Left renal cortex interstitium (tissue), 4 donors: ENCODE results near the gene IL1RL2. TPM values are rescaled to one million over a fixed set of nuclear protein-coding genes. Genes with fewer than 3 reads are reported as not detected.
A peak's percentile ranks its signal among the peaks of the same experiment; 100 is the strongest.

Source experiments
- DNase-seq, 4 donors: peaks; one replicate each; pipeline ENCODE4 v3.0.0-alpha.2; 2013; ENCODE audit warnings: low read depth in 4 of 4, low spot score in 2 of 4, missing footprints in 1 of 4
- polyA plus RNA-seq, 4 donors: library from polyadenylated mRNA; unstranded; fragments of 120-200 nt; gene quantifications; one replicate each; pipeline ENCODE4 v1.2.1, GENCODE V29; 2013; ENCODE audit not compliant: insufficient read length in 4 of 4

The IL1RL2 gene
- polyA plus RNA-seq, 4 donors, result 0.82 to 1.2 (median 1.0) TPM

GRCh38 chr2:102235491-102235890 is 48.7 kb downstream of the IL1RL2 start:
- no peak for DNase-seq

- no peak for DNase-seq
Measured at GRCh38 chr2:102236132-102236531, 49.3 kb downstream of the IL1RL2 start.

- no peak for DNase-seq
Measured at GRCh38 chr2:102237176-102237575, 50.4 kb downstream of the IL1RL2 start.

- DNase-seq, result no peak
Measured at GRCh38 chr2:102238039-102238756, 51.4 kb downstream of the IL1RL2 start.

- no peak for DNase-seq
Measured at GRCh38 chr2:102238778-102239177, 52.0 kb downstream of the IL1RL2 start.

GRCh38 chr2:102239344-102239743 is 52.5 kb downstream of the IL1RL2 start:
- no peak for DNase-seq

GRCh38 chr2:102240640-102241370 is 54.0 kb downstream of the IL1RL2 start:
- DNase-seq, result peak; percentile 41 to 81 (median 70)

GRCh38 chr2:102241616-102242305 is 54.9 kb downstream of the IL1RL2 start:
- no peak for DNase-seq

- DNase-seq, result no peak
Measured at GRCh38 chr2:102245266-102246151, 58.7 kb downstream of the IL1RL2 start.

GRCh38 chr2:102250278-102250821 is 63.5 kb downstream of the IL1RL2 start:
- DNase-seq, result no peak

GRCh38 chr2:102251042-102251848 is 64.4 kb downstream of the IL1RL2 start:
- peak in 2 of 4 donors; percentile 24 to 41 for DNase-seq

- no peak for DNase-seq
Measured at GRCh38 chr2:102251849-102252203, 65.0 kb downstream of the IL1RL2 start.

- DNase-seq, result no peak
Measured at GRCh38 chr2:102252236-102252635, 65.4 kb downstream of the IL1RL2 start.

- no peak for DNase-seq
Measured at GRCh38 chr2:102253140-102253752, 66.4 kb downstream of the IL1RL2 start.

- no peak for DNase-seq
Measured at GRCh38 chr2:102253753-102254150, 66.9 kb downstream of the IL1RL2 start.

GRCh38 chr2:102256276-102256675 is 69.5 kb downstream of the IL1RL2 start:
- DNase-seq, result no peak

- DNase-seq, result no peak
Measured at GRCh38 chr2:102256874-102257462, 70.1 kb downstream of the IL1RL2 start.

GRCh38 chr2:102258025-102258385 is 71.2 kb downstream of the IL1RL2 start:
- DNase-seq, result no peak
